Nephron progenitor cell (in vitro differentiated cells): Measurements from ENCODE around the gene CMYA5.
A peak's percentile ranks its signal among the peaks of the same experiment; 100 is the strongest.

Source experiments
- DNase-seq: peaks from one replicate; pipeline ENCODE4 v3.0.0; 2021
- H3K27ac Mint-ChIP-seq: 2 replicates; pipeline ENCODE4 v1.8.0; 2021; ENCODE audit warnings: mild to moderate bottlenecking, moderate library complexity, mixed read lengths
- H3K27me3 Mint-ChIP-seq: 2 replicates; pipeline ENCODE4 v1.8.0; 2021; ENCODE audit warnings: mild to moderate bottlenecking, low read depth, mixed read lengths; ENCODE audit not compliant: poor library complexity
- H3K36me3 Mint-ChIP-seq: 2 replicates; pipeline ENCODE4 v1.8.0; 2021; ENCODE audit warnings: low read depth, mixed read lengths
- H3K4me1 Mint-ChIP-seq: 2 replicates; pipeline ENCODE4 v1.8.0; 2021; ENCODE audit warnings: mixed read lengths
- H3K4me3 Mint-ChIP-seq: 2 replicates; pipeline ENCODE4 v1.8.0; 2021; ENCODE audit warnings: mild to moderate bottlenecking, moderate library complexity, mixed read lengths
- H3K9me3 Mint-ChIP-seq: 2 replicates; pipeline ENCODE4 v1.8.0; 2021; ENCODE audit warnings: mild to moderate bottlenecking, moderate library complexity, mixed read lengths
- TF ChIP-seq, protein P1 (sequence below): fragments of 200-600 bp; sonication (generic); IDR thresholded peaks from 2 replicates; pipeline ENCODE4 v1.5.0; 2021; ENCODE audit warnings: antibody characterized with exemption

Gene CMYA5

DNA sequence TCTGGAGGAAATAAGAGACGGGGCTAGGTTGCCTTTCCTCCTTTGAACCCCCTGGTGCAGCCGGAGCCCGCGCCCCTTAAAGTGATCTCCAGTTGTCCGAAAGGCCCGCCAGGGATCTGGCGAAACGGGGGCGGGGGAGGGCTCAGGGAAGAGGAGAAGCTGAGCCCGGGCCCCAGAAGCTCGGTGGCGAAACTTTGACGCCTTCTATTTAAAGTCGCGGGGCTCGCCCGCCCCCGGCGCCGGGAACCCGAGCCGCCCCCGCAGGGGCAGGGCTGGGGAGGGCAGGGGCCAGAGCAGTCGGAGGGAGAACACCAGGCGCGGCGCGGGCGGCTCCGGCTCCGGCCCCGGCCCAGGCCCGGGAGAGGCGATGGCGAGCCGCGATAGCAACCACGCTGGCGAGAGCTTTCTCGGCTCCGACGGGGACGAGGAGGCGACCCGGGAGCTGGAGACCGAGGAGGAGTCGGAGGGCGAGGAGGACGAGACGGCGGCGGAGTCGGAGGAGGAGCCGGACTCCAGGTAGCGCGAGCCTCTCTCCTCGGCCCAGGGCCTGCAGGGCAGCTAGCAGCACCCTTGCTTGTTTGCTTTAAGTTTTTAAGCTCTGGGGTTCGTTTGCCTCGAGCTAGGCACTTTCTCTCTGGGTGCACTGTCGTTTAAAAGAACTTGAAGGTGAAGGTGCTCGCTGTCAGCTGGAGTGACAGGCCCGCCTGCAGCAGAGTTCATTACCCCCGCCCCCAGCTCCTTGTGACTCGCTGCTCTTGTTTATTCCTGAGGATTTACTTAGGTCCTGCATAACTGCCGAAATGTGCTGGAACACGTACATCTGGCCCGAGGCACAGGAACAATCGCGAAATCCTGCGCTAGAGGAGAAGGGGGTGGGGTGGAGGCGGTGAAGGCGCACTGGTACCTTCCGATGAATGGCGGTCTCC is at the start of gene CMYA5:
Gene CMYA5 (plus strand): TSS at position 296 of the 926 bp plus-strand sequence. CDS start 72 bp downstream, at position 368.
- peaks cover 9% of the 10 kb centered on the region for H3K9me3 Mint-ChIP-seq
- DNase-seq = peak; percentile 66
- H3K27me3 Mint-ChIP-seq = peaks cover 3% of the 10 kb centered on the region
- TF ChIP-seq, protein P1, sequence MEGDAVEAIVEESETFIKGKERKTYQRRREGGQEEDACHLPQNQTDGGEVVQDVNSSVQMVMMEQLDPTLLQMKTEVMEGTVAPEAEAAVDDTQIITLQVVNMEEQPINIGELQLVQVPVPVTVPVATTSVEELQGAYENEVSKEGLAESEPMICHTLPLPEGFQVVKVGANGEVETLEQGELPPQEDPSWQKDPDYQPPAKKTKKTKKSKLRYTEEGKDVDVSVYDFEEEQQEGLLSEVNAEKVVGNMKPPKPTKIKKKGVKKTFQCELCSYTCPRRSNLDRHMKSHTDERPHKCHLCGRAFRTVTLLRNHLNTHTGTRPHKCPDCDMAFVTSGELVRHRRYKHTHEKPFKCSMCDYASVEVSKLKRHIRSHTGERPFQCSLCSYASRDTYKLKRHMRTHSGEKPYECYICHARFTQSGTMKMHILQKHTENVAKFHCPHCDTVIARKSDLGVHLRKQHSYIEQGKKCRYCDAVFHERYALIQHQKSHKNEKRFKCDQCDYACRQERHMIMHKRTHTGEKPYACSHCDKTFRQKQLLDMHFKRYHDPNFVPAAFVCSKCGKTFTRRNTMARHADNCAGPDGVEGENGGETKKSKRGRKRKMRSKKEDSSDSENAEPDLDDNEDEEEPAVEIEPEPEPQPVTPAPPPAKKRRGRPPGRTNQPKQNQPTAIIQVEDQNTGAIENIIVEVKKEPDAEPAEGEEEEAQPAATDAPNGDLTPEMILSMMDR = no peak
- peaks cover 34% of the 10 kb centered on the region for H3K36me3 Mint-ChIP-seq
- H3K27ac Mint-ChIP-seq = no peak within 1 kb of the TSS
- peak within 1 kb of the TSS; percentile 81 for H3K4me3 Mint-ChIP-seq
- peaks cover 59% of the 10 kb centered on the region for H3K4me1 Mint-ChIP-seq

DNA sequence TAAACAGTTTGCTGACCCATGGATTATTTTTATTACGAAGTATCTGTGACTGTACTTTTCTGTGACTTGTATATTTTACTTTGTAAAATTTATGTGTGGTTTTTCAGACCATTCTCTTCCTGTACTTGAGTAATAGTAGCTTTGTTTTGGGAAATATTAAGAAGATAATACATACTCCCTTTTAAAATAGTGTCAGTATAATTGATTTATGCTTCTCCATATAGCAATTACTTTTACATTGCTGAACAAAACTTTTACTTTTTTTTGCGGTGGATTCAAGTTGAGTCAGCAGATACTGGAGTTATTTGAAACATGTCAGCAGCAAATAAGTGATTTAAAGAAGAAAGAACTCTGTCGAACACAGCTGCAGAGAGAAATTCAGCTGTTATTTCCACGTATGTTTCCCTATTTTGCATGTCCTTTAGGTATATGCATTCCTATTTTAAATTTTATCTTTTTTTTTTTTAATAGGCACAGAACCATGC is 49.0 kb upstream of the CMYA5 start:
- H3K36me3 Mint-ChIP-seq = peaks cover 54% of the 10 kb centered on the region
- no peak overlapping the region for H3K4me3 Mint-ChIP-seq
- DNase-seq = no peak
- H3K27ac Mint-ChIP-seq = no peak overlapping the region
- no peaks in the 10 kb centered on the region for H3K9me3 Mint-ChIP-seq
- no peaks in the 10 kb centered on the region for H3K4me1 Mint-ChIP-seq
- TF ChIP-seq, protein P1 = no peak
- no peaks in the 10 kb centered on the region for H3K27me3 Mint-ChIP-seq

DNA sequence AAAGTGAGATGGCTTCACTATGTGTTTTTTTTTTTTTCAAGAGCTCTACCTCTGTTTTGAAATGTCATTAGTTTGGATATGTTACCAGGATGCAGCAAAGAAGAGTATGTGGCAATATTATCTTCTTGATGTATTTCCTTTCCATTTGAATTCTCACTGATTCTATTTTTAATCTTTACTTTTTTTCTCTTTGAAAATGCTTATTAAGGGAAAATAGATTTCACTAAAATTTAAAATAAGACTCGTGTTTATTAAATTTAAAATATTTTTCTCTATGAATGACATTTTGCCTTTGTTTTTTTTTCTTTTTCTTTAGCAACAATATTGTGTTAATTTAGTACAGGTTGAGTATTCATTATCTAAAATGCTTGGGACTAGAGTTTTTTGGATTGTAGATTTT is 48.2 kb upstream of the CMYA5 start:
- TF ChIP-seq, protein P1 = no peak
- no peaks in the 10 kb centered on the region for H3K27me3 Mint-ChIP-seq
- H3K27ac Mint-ChIP-seq = no peak overlapping the region
- H3K4me1 Mint-ChIP-seq = no peaks in the 10 kb centered on the region
- DNase-seq = no peak
- peaks cover 60% of the 10 kb centered on the region for H3K36me3 Mint-ChIP-seq
- H3K4me3 Mint-ChIP-seq = no peak overlapping the region
- no peaks in the 10 kb centered on the region for H3K9me3 Mint-ChIP-seq

DNA sequence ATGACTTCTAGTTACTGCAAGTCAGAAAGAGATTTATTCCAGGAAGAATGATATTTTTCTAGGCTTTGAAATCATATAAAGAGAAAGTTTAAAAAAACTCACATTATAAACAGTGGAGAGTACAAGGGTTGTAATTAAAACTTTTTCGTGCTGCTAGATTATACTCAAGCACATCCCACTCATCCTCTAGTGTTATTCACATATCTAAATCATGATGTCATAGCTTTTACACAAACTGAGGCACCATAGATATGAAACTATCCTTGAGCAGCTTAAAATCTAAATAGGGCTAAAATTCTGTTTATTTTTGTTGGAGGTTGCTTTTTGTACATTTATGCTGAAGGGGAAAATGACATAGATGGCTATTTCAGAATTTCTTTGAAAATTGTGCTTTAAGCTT is 47.4 kb upstream of the CMYA5 start:
- Mint-ChIP-seq H3K9me3 (no peaks in the 10 kb centered on the region), H3K4me1 (no peaks in the 10 kb centered on the region), H3K4me3 (no peak overlapping the region), H3K27ac (no peak overlapping the region), H3K36me3 (peaks cover 58% of the 10 kb centered on the region), H3K27me3 (no peaks in the 10 kb centered on the region)
- TF ChIP-seq, protein P1 = no peak
- DNase-seq = no peak

DNA sequence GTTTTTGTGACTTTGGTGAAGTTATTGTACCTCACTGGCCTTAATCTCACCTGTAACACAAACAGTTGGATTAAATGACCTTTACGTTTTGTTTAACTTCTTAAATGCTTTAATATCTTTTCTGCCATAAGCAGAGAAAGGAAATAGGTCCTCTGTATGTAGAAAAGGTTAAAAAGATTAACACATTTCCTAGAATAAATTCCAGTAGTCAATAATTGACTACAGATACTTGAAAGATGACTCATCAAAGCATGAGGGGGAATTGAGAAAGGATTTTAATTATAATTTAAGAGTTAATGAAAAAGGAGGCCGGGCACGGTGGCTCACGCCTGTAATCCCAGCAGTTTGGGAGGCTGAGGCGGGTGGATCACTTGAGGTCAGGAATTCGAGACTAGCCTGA is 35.8 kb upstream of the CMYA5 start:
- Mint-ChIP-seq H3K4me3 (no peak overlapping the region), H3K4me1 (no peaks in the 10 kb centered on the region), H3K27me3 (no peaks in the 10 kb centered on the region), H3K27ac (no peak overlapping the region), H3K9me3 (no peaks in the 10 kb centered on the region), H3K36me3 (peaks cover 18% of the 10 kb centered on the region)
- no peak for DNase-seq
- TF ChIP-seq, protein P1 = no peak
